ENCODE results near the gene F12.

Gene F12

GRCh38 chr5:177354711-177355110 lies 54.7 kb downstream of the F12 start:
- DNase-seq (ENCODE audit: low spot score) = no peak

GRCh38 chr5:177354256-177354655 lies 55.1 kb downstream of the F12 start:
- DNase-seq (ENCODE audit: low spot score) = no peak

- DNase-seq (ENCODE audit: low spot score) = no peak
Measured at GRCh38 chr5:177353093-177353492, 56.3 kb downstream of the F12 start.

All from AG08396 (cell line).